Common myeloid progenitor, CD34-positive (primary cell): Measurements from ENCODE around the gene DCAF8L2. TPM values are rescaled to one million over a fixed set of nuclear protein-coding genes. Genes with fewer than 3 reads are reported as not detected.
A peak's percentile ranks its signal among the peaks of the same experiment; 100 is the strongest.
"Not testable (repeated sequence)": the region's sequence is repeated elsewhere in the genome, so short reads cannot be mapped to it uniquely, and the experiment has no call there.

Source experiments
- CTCF ChIA-PET: fragments of 350-600 bp; sonication (Branson Sonifier 250); formaldehyde crosslinking; loops from one replicate; lab custom pipeline; 2021; ENCODE audit warnings: antibody characterized with exemption; lab: Charles Lee
- POLR2A ChIA-PET: fragments of 350-600 bp; sonication (Branson Sonifier 250); formaldehyde crosslinking; loops from one replicate; lab custom pipeline; 2021; ENCODE audit warnings: antibody characterized with exemption; lab: Charles Lee
- DNase-seq, 3 donors: peaks; one replicate each; pipeline versions ENCODE4 v3.0.0 to v3.0.0-alpha.2; 2013
- H3K27ac ChIP-seq, 2 experiments: 1 replicate in 1 of 2; 2 replicates in 1 of 2; pipeline ENCODE4 v1.7.0; 2013; ENCODE audit warnings: inconsistent platforms in 2 of 2, low read length in 2 of 2, mild to moderate bottlenecking in 2 of 2, low read depth in 1 of 2, moderate library complexity in 1 of 2; ENCODE audit not compliant: severe bottlenecking in 2 of 2, insufficient read depth in 1 of 2, poor library complexity in 1 of 2
- H3K27me3 ChIP-seq, 5 experiments: replicated peaks in 2 of 5; 1 replicate in 3 of 5; 2 replicates in 2 of 5; pipeline versions ENCODE4 v1.6.1 to v1.7.0; 2013; ENCODE audit warnings: low read length in 4 of 5, mild to moderate bottlenecking in 2 of 5, moderate library complexity in 2 of 5, inconsistent platforms in 1 of 5; ENCODE audit not compliant: insufficient read depth in 5 of 5, control insufficient read depth in 4 of 5
- H3K36me3 ChIP-seq, 4 experiments: 1 replicate in 2 of 4; 2 replicates in 2 of 4; pipeline versions ENCODE4 v1.6.1 to v1.7.0; 2013; ENCODE audit warnings: low read length in 3 of 4, control low read depth in 1 of 4, mild to moderate bottlenecking in 1 of 4; ENCODE audit not compliant: control insufficient read depth in 4 of 4, insufficient read depth in 4 of 4
- H3K4me1 ChIP-seq, 4 experiments: 1 replicate in 3 of 4; 2 replicates in 1 of 4; pipeline versions ENCODE4 v1.6.1 to v1.7.1; 2013; ENCODE audit warnings: low read length in 3 of 4, mild to moderate bottlenecking in 3 of 4, control low read depth in 1 of 4, inconsistent platforms in 1 of 4, moderate library complexity in 1 of 4; ENCODE audit not compliant: control insufficient read depth in 4 of 4, insufficient read depth in 4 of 4; ENCODE audit errors: control extremely low read depth in 1 of 4
- H3K4me3 ChIP-seq, 7 experiments: 1 replicate in 4 of 7; 2 replicates in 3 of 7; pipeline versions ENCODE4 v1.5.1 to v1.7.0; 2013; ENCODE audit warnings: mild to moderate bottlenecking in 7 of 7, low read length in 6 of 7, moderate library complexity in 6 of 7, inconsistent platforms in 2 of 7, low read depth in 2 of 7, control low read depth in 1 of 7; ENCODE audit not compliant: insufficient read depth in 4 of 7, control insufficient read depth in 1 of 7; ENCODE audit errors: extremely low read depth in 1 of 7
- H3K9me3 ChIP-seq, 5 experiments: 1 replicate in 4 of 5; 2 replicates in 1 of 5; pipeline versions ENCODE4 v1.6.1 to v1.7.1; 2013; ENCODE audit warnings: low read length in 4 of 5, mild to moderate bottlenecking in 2 of 5, inconsistent platforms in 1 of 5, low read depth in 1 of 5, moderate library complexity in 1 of 5; ENCODE audit not compliant: control insufficient read depth in 4 of 5, insufficient read depth in 2 of 5; ENCODE audit errors: control extremely low read depth in 1 of 5
- WGBS: methylation state at CpG from one replicate; pipeline ENCODE4 v1.1.5; 2013; ENCODE audit not compliant: insufficient coverage; 5-methylcytosine and 5-hydroxymethylcytosine counted together
- polyA plus RNA-seq: library from polyadenylated mRNA; unstranded; fragments of 120-200 nt; gene quantifications from one replicate; pipeline ENCODE4 v1.2.1, GENCODE V29; 2013

DCAF8L2 gene
- polyA plus RNA-seq: not detected

GRCh38 chrX:27590044-27590443 lies at the start of gene DCAF8L2:
Gene DCAF8L2 (plus strand): TSS chrX:27590344. CDS start chrX:27746896, 156,552 bp downstream.
- Histone ChIP-seq H3K27me3 (peaks cover 0 to 3% (median 0%) of the 10 kb centered on the region in 5 experiments), H3K9me3 (no peaks in the 10 kb centered on the region), H3K27ac (no peak within 1 kb of the TSS), H3K4me1 (no peaks in the 10 kb centered on the region), H3K4me3 (no peak within 1 kb of the TSS), H3K36me3 (no peaks in the 10 kb centered on the region)
- DNase-seq: no peak
- POLR2A ChIA-PET: no interaction called here
- CTCF ChIA-PET: no interaction called here
- 81% methylated on average over 6 of the region's 7 CpGs for WGBS

GRCh38 chrX:27541161-27541560 lies 49.0 kb upstream of the DCAF8L2 start:
- H3K9me3 ChIP-seq, DNase-seq, H3K27ac ChIP-seq, H3K4me3 ChIP-seq, POLR2A ChIA-PET, CTCF ChIA-PET, H3K27me3 ChIP-seq, H3K36me3 ChIP-seq, H3K4me1 ChIP-seq: not testable (repeated sequence)
- 92% methylated on average over 2 of the region's 6 CpGs for WGBS

- H3K4me1 ChIP-seq: no peaks in the 10 kb centered on the region
- WGBS: no CpG with 5 or more reads among the region's 4 CpGs
- H3K4me3 ChIP-seq: no peak overlapping the region
- no peak overlapping the region for H3K27ac ChIP-seq
- no peaks in the 10 kb centered on the region for H3K9me3 ChIP-seq
- no peak for DNase-seq
- ChIA-PET POLR2A (no interaction called here), CTCF (no interaction called here)
- no peaks in the 10 kb centered on the region for H3K27me3 ChIP-seq
- no peaks in the 10 kb centered on the region for H3K36me3 ChIP-seq
These were observed 41.5 kb upstream of the DCAF8L2 start for GRCh38 chrX:27548624-27549023.

- WGBS: 33% methylated on average over 1 of the region's 1 CpG
- H3K9me3 ChIP-seq: no peaks in the 10 kb centered on the region
- CTCF ChIA-PET: no interaction called here
These were observed 40.5 kb upstream of the DCAF8L2 start for GRCh38 chrX:27549688-27550087.

GRCh38 chrX:27555514-27555913 lies 34.6 kb upstream of the DCAF8L2 start:
- no peaks in the 10 kb centered on the region for H3K9me3 ChIP-seq
- CTCF ChIA-PET: no interaction called here
- WGBS: 20% methylated on average over 2 of the region's 3 CpGs
- no peaks in the 10 kb centered on the region for H3K27me3 ChIP-seq
- POLR2A ChIA-PET: no interaction called here
- H3K36me3 ChIP-seq: no peaks in the 10 kb centered on the region
- H3K4me3 ChIP-seq: no peak overlapping the region
- H3K4me1 ChIP-seq: no peaks in the 10 kb centered on the region
- H3K27ac ChIP-seq: no peak overlapping the region
- no peak for DNase-seq

More at GRCh38 chrX:27549688-27550087, 40.5 kb upstream of the DCAF8L2 start:
- H3K36me3 ChIP-seq: no peaks in the 10 kb centered on the region
- DNase-seq: no peak
- H3K27ac ChIP-seq: no peak overlapping the region
- POLR2A ChIA-PET: no interaction called here
- H3K4me3 ChIP-seq: no peak overlapping the region
- no peaks in the 10 kb centered on the region for H3K4me1 ChIP-seq
- no peaks in the 10 kb centered on the region for H3K27me3 ChIP-seq

GRCh38 chrX:27565992-27566391 lies 24.2 kb upstream of the DCAF8L2 start:
- no peaks in the 10 kb centered on the region for H3K9me3 ChIP-seq
- peak in 2 of 3 donors; percentile 0 to 11 for DNase-seq
- no peaks in the 10 kb centered on the region for H3K27me3 ChIP-seq
- CTCF ChIA-PET: no interaction called here
- POLR2A ChIA-PET: no interaction called here
- H3K36me3 ChIP-seq: no peaks in the 10 kb centered on the region
- WGBS: 72% methylated on average over 3 of the region's 5 CpGs
- H3K4me3 ChIP-seq: no peak overlapping the region
- no peak overlapping the region for H3K27ac ChIP-seq
- H3K4me1 ChIP-seq: no peaks in the 10 kb centered on the region

GRCh38 chrX:27571164-27571563 lies 19.0 kb upstream of the DCAF8L2 start:
- Histone ChIP-seq H3K36me3 (no peaks in the 10 kb centered on the region), H3K4me3 (no peak overlapping the region), H3K9me3 (no peaks in the 10 kb centered on the region), H3K4me1 (no peaks in the 10 kb centered on the region), H3K27me3 (peaks cover 0 to 3% (median 0%) of the 10 kb centered on the region in 5 experiments), H3K27ac (no peak overlapping the region)
- DNase-seq: no peak
- 80% methylated on average over 1 of the region's 2 CpGs for WGBS
- ChIA-PET CTCF (no interaction called here), POLR2A (no interaction called here)
